Activated CD4-positive, alpha-beta T cell treated with anti-CD3 and anti-CD28 coated beads, Interleukin-2, Interleukin-4, amounts not matched to agents 100 ng/mL and 50 ng/mL, durations not matched to agents 16 hours and 8 hours (primary cell): ENCODE data around the gene USP1.

Experiments
- DNase-seq: peaks from one replicate; pipeline ENCODE4 v3.0.0-alpha.2; 2020; ENCODE audit warnings: low spot score

USP1 gene

DNA sequence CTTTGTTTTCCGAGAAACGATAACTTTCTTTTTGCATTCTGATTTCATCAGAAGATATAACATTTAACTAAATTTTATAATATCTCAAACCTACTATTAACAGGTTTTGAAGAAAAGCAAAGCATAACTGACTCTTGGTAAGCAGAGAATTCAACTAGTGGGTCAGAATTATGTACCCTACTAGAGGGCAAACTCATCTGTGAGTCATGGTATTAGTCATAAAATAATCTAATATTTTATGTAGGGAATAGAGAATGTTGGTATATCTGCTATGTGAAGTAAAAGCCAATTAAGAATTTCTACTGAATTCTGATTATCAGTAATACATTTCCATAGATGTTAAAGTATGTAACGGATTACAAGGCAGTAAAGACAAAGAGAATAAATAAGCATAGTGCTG lies 56.8 kb downstream of the USP1 start:
- DNase-seq = no peak

DNA sequence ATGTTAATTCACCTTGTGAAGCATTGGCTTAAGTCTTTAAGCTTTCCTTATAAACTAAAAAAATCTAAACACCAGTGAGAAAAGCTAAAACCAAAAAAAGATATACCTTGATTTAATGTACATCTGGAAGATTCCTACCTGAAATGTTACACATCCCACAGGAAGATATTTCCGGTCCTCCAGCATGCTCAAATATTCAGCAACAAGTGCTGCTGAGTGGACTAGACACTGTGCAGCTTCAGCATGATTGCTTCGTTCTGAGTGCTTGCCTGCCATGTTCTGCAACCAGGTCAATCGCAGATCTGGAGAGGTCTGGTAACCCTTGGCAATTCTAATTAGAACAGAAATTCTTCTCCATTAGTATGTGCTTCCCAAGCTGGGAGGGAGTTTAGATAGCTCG lies 57.3 kb downstream of the USP1 start:
- DNase-seq = no peak

GRCh38 chr1:62500210-62500609 lies 63.4 kb downstream of the USP1 start:
- DNase-seq = no peak
